Stimulated activated CD8-positive, alpha-beta memory T cell treated with anti-CD3 and anti-CD28 coated beads, Interleukin-15, amount 100 ng/mL, for 24 hours (primary cell): ENCODE results near the gene KIF2C.
"Not testable (repeated sequence)": the region's sequence is repeated elsewhere in the genome, so short reads cannot be mapped to it uniquely, and the experiment has no call there.

Experiments
- DNase-seq: peaks from one replicate; pipeline ENCODE4 v3.0.0-alpha.2; 2020; ENCODE audit warnings: low read depth

Gene KIF2C

DNA sequence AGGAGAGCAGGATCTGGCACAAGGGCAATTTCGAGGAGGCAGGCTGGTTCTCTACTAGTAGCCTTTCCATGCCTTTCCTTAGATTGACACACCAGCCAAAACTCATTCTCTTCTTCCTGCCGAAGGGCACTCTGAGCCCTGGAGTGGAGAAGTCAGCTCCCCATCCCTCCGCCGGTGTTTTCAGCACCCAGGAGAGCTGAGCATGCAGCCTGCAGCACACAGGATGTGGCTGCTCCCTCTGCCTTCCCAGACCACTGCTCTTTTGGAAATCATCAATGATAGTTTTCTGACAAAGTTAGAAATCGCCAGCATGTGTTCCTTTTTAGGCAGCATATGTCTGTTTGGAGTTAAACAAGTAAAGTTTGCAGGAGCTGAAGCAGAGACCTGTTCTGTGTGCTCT is 20.3 kb upstream of the KIF2C start:
- no peak for DNase-seq

DNA sequence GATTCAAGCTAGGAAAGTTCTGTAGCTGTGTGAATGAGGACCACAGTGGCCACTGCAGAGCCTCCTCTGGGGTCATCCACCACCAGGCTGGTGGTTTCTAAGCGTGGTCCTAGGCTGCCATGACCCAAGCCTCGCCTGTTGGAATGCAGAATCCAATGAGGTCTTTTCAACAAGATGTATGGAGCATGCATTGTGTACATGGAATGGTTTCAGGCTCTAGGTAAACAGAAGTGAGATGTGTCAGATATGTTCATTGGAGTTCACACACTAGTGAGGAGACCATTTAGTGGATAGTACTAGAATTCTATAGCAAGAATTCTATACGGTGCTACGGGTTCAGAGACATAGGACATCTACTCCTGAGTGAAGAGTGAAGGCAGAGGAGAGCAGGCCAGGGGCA is 19.4 kb upstream of the KIF2C start:
- DNase-seq = no peak

DNA sequence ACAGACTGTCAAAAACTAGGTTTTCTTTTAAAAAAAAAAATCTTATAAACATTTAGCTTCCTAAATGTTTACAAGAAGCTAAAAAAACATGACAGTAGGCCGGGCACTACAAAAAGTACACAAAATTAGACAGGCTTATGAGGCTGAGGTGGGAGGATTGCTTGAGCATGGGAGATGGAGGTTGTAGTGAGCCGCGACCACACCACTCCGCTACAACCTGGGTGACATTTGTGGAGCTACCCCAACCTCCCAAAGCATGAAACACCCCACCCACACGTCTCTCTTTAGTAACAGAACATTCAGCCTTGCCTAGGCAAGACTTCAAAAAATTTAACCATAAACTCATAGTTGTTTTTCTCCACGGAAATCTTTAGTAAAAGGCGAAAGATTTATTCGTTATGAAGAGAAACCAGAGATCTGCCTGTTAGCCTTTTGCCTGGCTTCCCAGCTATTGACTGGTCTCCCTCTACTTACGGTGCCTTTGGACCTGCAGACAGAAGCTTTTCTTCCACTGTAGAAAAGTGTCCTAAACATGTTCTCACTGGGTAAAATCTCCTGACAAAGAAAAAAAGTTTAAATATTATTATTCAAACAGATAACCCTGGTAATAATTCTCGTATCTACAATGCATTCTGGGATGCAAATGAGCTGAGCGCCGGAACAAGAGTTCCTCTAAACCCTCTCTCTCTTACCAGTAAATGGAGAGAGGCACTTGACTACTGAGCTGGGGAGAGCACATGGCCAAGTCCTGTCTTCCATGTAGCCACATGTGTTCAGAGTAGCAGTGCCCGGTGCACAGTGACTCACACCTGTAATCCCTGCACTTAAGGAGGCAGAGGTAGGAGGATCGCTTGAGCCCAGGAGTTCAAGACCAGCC is 17.9 kb upstream of the KIF2C start:
- no peak for DNase-seq

DNA sequence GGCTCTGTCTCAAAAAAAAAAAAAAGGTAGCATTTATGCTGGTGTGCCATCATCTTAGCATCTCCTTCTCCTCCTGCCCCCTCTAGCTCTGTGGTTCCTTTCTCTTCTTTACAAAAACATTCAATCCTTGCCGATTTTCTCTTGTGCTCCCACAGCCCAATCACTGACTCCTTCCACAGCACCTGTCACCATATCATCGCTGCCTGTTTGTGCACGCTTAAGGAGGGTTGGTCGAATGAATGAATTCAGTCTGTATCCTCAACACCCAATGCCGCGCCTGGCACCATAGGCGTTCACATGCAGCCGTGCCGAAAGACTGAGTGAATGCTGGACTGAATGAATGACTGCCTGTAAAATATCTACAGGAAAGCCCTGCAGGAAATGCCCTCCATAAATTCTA is 16.6 kb upstream of the KIF2C start:
- DNase-seq = no peak

DNA sequence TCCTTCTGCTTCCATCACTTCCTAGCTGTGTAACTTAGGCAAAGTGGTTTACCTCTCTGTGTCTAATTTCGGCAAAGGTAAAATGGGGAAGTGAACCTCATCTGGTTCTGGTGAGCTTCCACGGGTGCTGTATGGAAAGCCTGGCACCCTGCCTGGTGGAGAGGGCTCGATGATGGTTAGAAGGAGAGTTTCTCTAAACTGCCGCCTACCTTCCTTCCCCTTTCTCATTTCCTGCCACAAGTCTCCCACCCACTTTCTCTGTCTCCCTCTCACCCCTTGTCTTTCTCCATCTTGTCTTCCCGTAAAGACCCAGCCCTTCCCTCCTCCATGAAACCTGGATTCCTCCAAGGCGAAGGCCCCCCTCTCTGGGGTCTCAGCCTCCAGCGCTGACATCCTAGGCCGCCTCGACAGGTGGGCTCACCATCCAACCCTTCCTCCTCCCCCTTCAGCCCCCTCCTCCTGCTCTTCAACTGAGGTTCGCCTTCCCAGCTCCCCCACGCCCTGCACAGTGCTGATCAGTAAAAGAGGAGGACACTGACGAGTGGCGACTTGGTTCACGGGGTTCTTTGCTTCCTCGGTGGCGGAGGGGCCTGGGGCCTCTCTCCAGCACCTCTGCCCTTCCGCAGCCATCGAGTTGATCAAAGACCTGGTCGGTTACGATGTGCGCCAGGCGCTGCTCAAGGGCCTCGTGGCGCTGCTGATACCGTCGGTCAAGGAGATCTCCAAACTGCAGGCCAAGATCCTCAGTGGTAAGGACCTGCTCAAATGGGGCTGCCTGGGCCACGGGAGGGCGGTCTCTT is 15.9 kb upstream of the KIF2C start:
- no peak for DNase-seq

DNA sequence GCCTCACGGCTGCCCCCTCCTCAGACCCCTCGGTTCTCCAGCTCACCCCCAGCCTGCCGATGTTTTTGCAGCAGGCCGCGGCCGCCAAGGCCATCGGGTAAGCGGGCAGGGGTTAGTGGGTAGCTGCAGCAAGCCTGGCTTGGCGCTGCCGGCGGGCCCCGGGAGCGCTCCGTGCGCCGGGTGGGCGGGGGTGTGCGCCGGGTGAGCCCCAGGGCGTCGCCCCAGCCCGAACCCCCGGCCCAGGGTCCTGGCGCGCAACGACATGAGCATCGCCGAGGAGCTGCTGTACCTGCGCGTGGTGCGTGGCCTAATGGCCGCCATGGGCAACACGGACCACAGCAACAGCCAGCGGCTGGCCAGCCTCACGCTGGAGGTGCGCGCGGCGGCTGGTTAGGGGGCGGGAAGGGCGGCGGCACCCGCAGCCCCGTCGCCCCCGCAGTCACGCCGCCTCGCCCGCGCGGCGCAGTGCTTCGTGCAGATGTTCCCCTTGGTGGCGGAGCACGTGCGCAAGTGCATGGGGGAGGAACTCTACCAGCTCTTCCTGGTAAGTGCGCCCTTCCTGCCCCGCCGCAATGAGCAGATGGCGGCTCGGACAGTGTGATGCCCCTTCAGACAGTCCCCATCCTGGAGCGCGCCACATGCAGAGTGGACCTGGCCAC is 15.2 kb upstream of the KIF2C start:
- DNase-seq = no peak

DNA sequence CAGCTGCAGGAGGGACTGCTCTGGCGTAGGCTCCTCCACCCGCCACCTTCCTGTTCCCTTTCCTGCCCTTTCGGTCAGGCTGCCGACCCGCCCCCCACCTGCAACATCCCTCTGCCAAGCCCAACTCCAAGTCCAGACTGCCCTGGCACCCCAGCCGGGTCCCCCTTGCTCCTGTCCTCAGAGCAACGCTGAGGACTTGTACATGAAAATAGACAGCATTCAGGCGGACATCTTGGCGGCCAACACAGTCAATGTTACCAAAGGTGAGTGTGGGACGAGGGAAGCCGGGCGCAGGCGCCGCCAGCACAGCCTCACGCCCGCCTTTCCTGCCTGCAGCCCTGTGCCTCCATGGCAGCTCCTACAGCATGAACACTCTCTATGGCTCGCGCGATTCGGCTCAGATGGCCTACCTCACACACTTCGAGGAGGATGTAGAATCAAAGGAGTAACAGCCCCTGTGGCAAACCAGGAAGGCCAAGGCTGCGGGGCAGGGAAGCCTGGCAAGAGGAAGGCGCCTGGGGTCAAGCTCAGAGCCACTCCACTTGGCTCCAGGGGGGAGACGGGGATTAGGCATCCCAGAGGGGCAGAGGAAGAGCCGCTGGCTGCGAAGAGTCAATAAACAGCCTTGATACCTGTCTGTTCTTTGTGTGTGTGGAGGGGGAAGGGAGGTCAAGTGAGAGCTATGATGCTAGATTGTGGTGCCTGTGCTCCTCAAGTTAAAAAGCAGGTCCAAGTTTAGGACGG is 14.5 kb upstream of the KIF2C start:
- no peak for DNase-seq

DNA sequence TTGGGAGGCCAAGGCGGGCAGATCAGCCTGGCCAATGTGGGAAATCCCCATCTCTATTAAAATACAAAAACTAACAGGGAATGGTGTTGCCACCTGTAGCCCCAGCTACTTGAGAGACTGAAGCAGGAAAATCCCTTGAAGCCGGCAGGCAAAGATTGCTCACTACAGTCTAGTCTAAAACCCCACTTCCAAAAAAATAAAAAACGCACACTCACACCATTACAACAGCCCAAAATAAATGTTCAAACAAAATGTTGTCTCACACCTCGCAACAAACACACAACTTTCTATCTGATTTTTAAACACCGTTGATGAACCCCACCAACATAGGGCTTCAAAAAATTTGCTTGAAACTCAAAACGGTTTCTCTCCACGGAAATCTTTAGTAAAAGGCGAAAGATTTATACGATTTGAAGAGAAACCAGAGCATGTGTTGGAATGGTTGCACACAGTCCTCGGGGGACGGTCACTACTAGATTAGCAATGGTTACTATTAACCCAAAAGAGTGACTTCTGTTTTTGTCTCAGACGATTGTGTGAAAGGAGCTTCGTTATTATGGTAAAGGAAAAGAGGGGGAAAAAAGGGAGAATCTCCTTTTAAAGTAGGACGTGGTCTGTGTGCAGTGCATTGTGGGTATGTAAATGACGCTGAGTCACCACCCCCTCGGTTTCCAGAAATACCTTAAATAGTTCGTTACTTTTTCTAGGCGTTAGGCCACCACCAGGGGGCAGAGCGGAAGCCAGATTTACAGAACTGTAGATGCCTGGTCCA is 8.7 kb upstream of the KIF2C start, which contains the start of gene RNU5D-1:
Gene RNU5D-1, minus strand, starts transcription at position 430 of the 772 bp plus-strand sequence.
- DNase-seq = peak; percentile 78

DNA sequence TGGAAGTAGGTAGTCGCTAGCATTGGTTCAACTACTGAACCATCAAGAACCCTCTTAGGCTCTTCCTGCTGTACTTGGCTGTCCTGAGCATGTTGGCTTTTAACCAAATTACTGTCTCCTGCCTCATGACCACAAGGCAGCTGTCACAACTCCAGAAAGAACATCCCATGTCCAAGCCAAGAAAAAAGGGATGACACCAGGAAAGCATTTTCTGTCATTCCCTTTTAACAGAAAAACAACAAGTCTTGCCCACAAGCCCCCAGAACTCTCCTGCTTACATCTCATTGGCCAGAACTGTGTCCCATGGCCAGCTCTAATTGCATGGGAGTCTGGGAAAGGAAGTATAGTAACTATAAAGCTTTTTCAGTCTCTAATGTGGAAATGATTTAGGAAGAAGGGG is 6.3 kb upstream of the KIF2C start:
- DNase-seq = no peak

DNA sequence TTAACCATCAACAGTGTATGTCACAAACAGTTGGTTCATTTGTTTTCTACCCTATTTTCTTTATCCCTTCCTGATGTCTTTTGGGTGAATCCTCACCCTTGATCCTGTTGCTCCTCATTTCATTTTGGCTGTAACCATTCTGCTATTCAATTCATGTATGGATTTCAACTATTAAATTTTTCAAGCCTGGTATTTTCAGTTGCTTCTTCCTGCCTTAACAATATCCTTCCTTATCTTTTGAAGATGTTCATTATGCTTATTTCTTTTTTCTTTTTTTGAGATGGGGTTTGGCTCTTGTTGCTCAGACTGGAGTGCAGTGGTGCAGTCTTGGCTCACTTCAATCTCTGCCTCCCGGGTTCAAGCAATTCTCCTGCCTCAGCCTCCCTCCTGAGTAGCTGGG is 5.9 kb upstream of the KIF2C start:
- DNase-seq = no peak

DNA sequence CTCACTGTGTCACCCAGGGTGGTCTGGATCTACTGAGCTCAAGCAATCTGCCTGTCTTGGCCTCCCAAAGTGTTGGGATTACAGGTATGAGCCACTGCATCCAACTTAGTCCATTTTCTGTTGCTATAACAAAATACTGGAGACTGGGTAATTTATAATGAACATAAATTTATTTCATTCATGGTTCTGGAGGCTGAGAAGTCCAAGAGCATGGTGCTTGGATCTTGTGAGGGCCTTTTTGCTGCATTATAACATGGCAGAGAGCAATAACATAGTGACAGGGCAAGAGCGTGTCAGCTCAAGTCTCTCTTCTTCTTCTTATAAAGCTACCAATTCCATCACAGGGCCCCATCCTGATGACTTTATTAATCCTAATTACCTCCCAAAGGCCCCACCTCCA is 3.6 kb upstream of the KIF2C start:
- no peak for DNase-seq

DNA sequence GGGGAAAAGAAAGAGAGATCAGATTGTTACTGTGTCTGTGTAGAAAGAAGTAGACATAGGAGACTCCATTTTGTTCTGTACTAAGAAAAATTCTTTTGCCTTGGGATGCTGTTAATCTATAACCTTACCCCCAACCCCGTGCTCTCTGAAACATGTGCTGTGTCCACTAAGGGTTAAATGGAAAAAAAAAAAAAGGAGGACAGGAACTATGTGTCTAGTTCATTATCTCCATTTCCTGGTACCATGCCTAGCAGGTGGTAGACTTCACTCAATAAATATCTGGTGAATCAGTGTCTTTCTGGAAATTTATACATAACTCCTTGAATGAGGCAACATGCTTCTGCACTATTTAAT is 707 bp upstream of the KIF2C start:
- not testable (repeated sequence) for DNase-seq

DNA sequence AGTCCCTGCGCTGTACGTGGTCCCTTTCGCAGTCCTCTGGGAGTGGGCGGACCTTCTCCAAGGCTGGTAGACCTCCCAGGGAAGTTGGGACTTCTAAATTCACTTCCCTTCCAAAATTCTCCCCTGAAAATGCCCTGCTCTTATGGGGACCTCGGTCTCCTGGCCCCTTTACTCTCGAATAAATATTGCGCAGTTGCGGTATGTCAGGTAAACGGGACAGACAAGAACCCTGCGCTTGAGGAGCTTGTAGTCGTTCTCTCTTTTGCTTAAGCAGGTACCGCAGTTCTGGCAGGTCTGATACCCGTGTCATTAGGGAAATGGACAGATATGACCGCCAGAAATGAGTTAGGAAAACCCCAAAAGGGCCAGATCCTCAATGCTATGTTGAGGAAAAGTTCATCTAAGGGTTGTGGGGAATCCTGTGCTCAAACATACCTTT is 561 bp downstream of the KIF2C start:
- DNase-seq = no peak

DNA sequence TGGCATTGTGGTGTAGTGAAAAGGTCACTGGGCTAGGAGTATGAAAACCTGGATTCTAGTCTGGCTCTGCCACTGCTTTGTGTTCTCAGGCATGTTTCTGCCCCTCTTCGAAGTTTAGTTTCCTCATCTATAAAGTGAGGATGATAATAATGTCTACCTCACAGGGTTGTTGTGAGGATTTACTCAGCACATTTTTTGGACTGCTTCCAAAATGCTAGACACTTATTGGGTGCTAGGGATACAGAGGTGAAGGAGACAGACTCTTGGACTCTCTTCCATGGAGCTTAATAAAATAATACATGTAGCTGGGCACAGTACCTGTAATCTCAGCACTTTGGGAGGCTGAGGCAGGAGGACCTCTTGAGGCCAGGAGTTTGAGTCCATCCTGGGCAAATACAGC is 3.6 kb downstream of the KIF2C start:
- no peak for DNase-seq

DNA sequence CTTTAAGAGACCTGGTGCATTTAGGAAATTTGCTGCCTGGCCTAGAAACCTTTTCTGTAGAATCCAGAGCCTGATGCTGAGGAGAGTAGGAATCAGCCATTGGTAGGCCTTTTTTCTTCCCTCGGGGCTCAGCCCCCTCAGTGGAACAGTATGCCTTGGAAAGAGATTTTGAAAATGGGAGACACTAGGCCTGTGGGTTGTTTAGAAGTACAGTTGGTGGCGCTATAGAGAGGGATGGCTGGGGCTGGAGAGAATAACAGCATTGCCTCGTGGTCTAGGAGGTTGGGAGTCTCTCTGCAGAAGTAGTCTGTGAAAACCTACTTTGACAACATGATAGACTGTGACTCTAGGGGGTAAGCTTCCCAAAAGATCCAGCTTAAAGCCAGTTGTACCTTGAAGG is 8.2 kb downstream of the KIF2C start:
- no peak for DNase-seq

DNA sequence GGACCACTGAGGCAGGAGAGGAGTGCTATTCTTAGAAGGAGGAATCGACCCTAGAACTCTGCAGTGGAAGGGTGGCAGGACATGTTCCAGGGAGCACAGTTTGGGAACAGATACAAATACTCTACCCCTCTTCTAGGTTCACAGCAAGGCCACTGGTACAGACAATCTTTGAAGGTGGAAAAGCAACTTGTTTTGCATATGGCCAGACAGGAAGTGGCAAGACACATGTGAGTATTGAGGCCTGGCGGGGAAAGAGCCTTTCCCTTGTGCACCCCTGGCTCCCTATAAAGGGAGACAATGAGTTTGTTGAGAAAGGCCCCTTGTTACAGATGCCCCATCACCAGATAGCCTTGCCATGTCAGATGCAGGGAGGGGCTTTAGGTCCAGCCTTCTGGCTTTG is 17.8 kb downstream of the KIF2C start:
- DNase-seq = no peak

DNA sequence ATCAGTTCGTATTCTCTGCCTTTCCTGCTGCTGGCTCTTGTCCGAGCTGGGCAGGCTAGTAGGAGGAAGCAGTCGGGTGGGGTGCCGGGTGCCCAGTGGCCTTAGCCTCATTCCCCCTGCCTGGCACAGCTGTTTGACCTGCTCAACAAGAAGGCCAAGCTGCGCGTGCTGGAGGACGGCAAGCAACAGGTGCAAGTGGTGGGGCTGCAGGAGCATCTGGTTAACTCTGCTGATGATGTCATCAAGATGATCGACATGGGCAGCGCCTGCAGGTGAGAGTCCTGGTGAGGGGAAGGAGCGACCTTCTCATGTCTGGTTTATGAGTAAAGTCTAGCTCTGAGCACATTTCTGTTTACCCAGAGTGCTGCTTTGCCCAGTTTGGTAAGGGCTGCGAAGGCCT is 19.4 kb downstream of the KIF2C start:
- DNase-seq = no peak

DNA sequence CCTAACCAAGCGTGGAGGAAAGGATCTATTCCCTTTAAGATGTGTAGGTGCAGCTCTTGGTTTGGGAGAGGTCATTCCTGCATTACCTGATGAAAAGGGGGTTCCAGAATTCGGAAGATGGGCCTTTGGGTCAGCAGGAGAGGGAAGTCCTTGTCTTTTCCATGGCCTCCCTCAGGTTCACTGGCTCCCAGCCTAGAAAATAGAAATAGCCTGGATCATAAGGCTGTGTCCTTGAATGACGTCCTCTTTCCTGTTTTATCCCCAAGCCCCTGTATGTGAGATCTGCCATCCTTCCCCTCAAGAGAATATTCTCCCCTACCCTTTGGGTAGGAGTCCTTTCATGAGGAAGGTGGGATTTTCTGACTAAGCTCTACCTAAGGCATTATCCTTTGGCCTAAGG is 21.2 kb downstream of the KIF2C start:
- no peak for DNase-seq

DNA sequence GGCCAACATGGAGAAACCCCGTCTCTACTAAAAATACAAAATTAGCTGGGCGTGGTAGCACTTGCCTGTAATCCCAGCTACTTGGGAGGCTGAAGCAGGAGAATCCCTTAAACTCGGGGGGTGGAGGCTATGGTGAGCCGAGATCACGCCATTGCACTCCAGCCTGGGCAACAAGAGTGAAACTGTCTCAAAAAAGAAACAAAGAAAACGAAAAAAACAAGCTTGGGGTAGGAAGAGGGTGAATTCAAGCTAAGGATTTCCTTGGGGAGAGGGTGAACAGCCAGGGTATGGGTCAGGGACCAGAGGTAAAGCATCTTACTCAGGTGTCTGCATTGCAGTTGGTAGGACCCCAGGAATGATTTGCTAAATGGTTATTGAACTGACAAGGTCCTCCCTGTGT is 26.8 kb downstream of the KIF2C start:
- not testable (repeated sequence) for DNase-seq

DNA sequence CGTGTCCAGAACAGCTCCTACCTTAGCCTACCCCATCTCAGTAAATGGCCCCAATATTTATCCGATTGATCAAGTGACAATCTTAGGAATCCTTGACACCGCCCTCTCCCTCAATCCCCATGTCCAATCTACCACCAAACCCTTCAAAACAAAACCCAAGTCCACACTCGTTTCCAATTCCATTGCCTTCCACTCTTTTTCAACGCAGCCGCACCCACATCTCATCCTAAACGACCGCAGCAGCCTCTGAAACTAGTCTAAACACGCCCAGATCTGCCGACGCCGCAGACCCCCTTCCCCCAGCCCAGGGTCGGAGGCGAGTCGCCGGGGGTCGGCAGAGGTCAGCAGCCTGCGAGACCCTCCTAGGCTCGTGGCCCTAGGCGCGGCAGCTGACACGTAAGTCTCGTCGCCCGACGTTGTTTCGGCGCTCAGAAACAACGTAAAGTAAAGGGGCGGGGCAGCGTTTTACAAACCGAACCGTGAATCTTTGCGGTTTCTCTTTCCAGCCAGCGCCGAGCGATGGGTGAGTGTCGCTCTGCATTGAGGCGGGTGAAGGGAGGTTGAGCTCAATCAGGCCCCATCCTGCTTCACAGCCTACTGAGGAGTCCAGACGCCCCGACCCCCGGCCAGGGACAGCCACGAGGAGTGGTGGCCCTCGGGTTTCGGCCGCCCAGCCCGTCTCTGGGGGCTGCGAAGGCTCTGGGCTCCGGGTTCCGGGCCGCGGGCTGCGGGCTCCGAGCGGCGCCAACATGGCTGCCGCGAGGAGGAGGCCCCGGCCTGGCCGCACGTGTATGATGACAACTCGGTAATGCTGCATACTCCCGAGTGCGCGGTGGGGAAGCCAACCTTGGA is 35.7 kb downstream of the KIF2C start, which contains the start of gene RPS8:
Gene RPS8, plus strand, starts transcription at position 463 of the 852 bp plus-strand sequence. Its CDS starts 57 bp downstream, at position 520.
- peak; percentile 75 for DNase-seq
